ENCODE data around the gene PHTF1. TPM values are rescaled to one million over a fixed set of nuclear protein-coding genes. Genes with fewer than 3 reads are reported as not detected.

Gene PHTF1
- polyA plus RNA-seq, 1 experiment: 18.0 TPM

- POLR2A ChIA-PET: no interaction called here
Observed at GRCh38 chr1:113681596-113682337, 77.5 kb downstream of the PHTF1 start.

GRCh38 chr1:113678159-113678469, 81.2 kb downstream of the PHTF1 start:
- Histone ChIP-seq H3K9me3 (ENCODE audit: control insufficient read depth, insufficient read depth, low read length) (no peaks in the 10 kb centered on the region), H3K27ac (ENCODE audit: low read depth, low read length) (no peak overlapping the region), H3K4me3 (ENCODE audit: low read depth, low read length) (no peak overlapping the region), H3K27me3 (ENCODE audit: control insufficient read depth, insufficient read depth, low read length) (no peaks in the 10 kb centered on the region)
- POLR2A ChIA-PET: no interaction called here
- DNase-seq (ENCODE audit: low read depth, low spot score): no peak
- CTCF ChIA-PET: interaction anchor here (0.6 to 5.6 kb wide), 13 partner anchors 9 to 579 kb away, joined by 3 to 56 read pairs (median 3); no protein-coding TSS in a partner anchor
- TF ChIP-seq CTCF (IDR thresholded peaks at IDR 0.05; ENCODE audit: low read depth, low read length): no peak

More at GRCh38 chr1:113681596-113682337, 77.5 kb downstream of the PHTF1 start:
- no peak overlapping the region for H3K27ac ChIP-seq (ENCODE audit: low read depth, low read length)
- DNase-seq (ENCODE audit: low read depth, low spot score): no peak
- H3K4me3 ChIP-seq (ENCODE audit: low read depth, low read length): no peak overlapping the region
- no peak for TF ChIP-seq CTCF (IDR thresholded peaks at IDR 0.05; ENCODE audit: low read depth, low read length)
- CTCF ChIA-PET: interaction anchor here (0.6 to 1.6 kb wide), 6 partner anchors 282 to 966 kb away, joined by 3 to 6 read pairs (median 5); partner anchors contain the start of gene LRIG2
- no peaks in the 10 kb centered on the region for H3K9me3 ChIP-seq (ENCODE audit: control insufficient read depth, insufficient read depth, low read length)
- H3K27me3 ChIP-seq (ENCODE audit: control insufficient read depth, insufficient read depth, low read length): no peaks in the 10 kb centered on the region

- ChIA-PET POLR2A (no interaction called here), CTCF (interaction anchor here (0.6 to 5.6 kb wide), 16 partner anchors 9 to 605 kb away, joined by 3 to 56 read pairs (median 3); partner anchors contain the start of gene LRIG2)
- Histone ChIP-seq H3K27ac (ENCODE audit: low read depth, low read length) (no peak overlapping the region), H3K9me3 (ENCODE audit: control insufficient read depth, insufficient read depth, low read length) (no peaks in the 10 kb centered on the region), H3K4me3 (ENCODE audit: low read depth, low read length) (no peak overlapping the region), H3K27me3 (ENCODE audit: control insufficient read depth, insufficient read depth, low read length) (no peaks in the 10 kb centered on the region)
- peak; percentile 20 for DNase-seq (ENCODE audit: low read depth, low spot score)
- TF ChIP-seq CTCF (IDR thresholded peaks at IDR 0.05; ENCODE audit: low read depth, low read length): peak; percentile 59
Observed at GRCh38 chr1:113677250-113678158, 81.8 kb downstream of the PHTF1 start.

- CTCF ChIA-PET: interaction anchor here (0.8 to 5.6 kb wide), 6 partner anchors 224 to 604 kb away, joined by 3 to 56 read pairs (median 4); partner anchors contain the start of gene LRIG2
- Histone ChIP-seq H3K9me3 (ENCODE audit: control insufficient read depth, insufficient read depth, low read length) (no peaks in the 10 kb centered on the region), H3K27ac (ENCODE audit: low read depth, low read length) (no peak overlapping the region), H3K27me3 (ENCODE audit: control insufficient read depth, insufficient read depth, low read length) (no peaks in the 10 kb centered on the region), H3K4me3 (ENCODE audit: low read depth, low read length) (no peak overlapping the region)
- DNase-seq (ENCODE audit: low read depth, low spot score): no peak
- POLR2A ChIA-PET: no interaction called here
- TF ChIP-seq CTCF (IDR thresholded peaks at IDR 0.05; ENCODE audit: low read depth, low read length): no peak
Observed at GRCh38 chr1:113676524-113676923, 82.8 kb downstream of the PHTF1 start.

Measured in AG04450 (cell line).